Activated naive CD8-positive, alpha-beta T cell (primary cell): Measurements from ENCODE around the gene TCERG1L.
"Not testable (repeated sequence)": the region's sequence is repeated elsewhere in the genome, so short reads cannot be mapped to it uniquely, and the experiment has no call there.

Experiments used
- H3K27ac Mint-ChIP-seq: one replicate; pipeline ENCODE4 v1.8.0; 2021; ENCODE audit warnings: mixed read lengths
- H3K27me3 Mint-ChIP-seq: one replicate; pipeline ENCODE4 v1.8.0; 2021; ENCODE audit warnings: mixed read lengths
- H3K36me3 Mint-ChIP-seq: one replicate; pipeline ENCODE4 v1.8.0; 2021; ENCODE audit warnings: mixed read lengths
- H3K4me1 Mint-ChIP-seq: one replicate; pipeline ENCODE4 v1.8.0; 2021; ENCODE audit warnings: low read depth, mixed read lengths
- H3K4me3 Mint-ChIP-seq: one replicate; pipeline ENCODE4 v1.8.0; 2021; ENCODE audit warnings: mild to moderate bottlenecking, mixed read lengths
- H3K9me3 Mint-ChIP-seq: one replicate; pipeline ENCODE4 v1.8.0; 2021; ENCODE audit warnings: low read depth, mixed read lengths

TCERG1L gene

GRCh38 chr10:131080571-131080970 lies 230.9 kb downstream of the TCERG1L start:
- H3K4me1 Mint-ChIP-seq: peaks cover 32% of the 10 kb centered on the region

GRCh38 chr10:131079314-131079713 lies 232.2 kb downstream of the TCERG1L start:
- Mint-ChIP-seq H3K4me3 (no peak overlapping the region), H3K27ac (no peak overlapping the region), H3K36me3 (no peaks in the 10 kb centered on the region), H3K9me3 (no peaks in the 10 kb centered on the region), H3K4me1 (peaks cover 27% of the 10 kb centered on the region), H3K27me3 (no peaks in the 10 kb centered on the region)

More at GRCh38 chr10:131080571-131080970, 230.9 kb downstream of the TCERG1L start:
- Mint-ChIP-seq H3K4me3 (no peak overlapping the region), H3K9me3 (no peaks in the 10 kb centered on the region), H3K27me3 (no peaks in the 10 kb centered on the region), H3K27ac (peak overlapping the region; percentile 34), H3K36me3 (no peaks in the 10 kb centered on the region)

- not testable (repeated sequence) for H3K4me3 Mint-ChIP-seq, H3K9me3 Mint-ChIP-seq, H3K36me3 Mint-ChIP-seq, H3K27me3 Mint-ChIP-seq, H3K27ac Mint-ChIP-seq
- peaks cover 25% of the 10 kb centered on the region for H3K4me1 Mint-ChIP-seq
Observed at GRCh38 chr10:131078882-131079280, 232.6 kb downstream of the TCERG1L start.

- no peak overlapping the region for H3K27ac Mint-ChIP-seq
- H3K27me3 Mint-ChIP-seq: no peaks in the 10 kb centered on the region
- no peaks in the 10 kb centered on the region for H3K9me3 Mint-ChIP-seq
- H3K4me1 Mint-ChIP-seq: peaks cover 21% of the 10 kb centered on the region
- H3K4me3 Mint-ChIP-seq: no peak overlapping the region
- H3K36me3 Mint-ChIP-seq: no peaks in the 10 kb centered on the region
Observed at GRCh38 chr10:131078131-131078881, 233.2 kb downstream of the TCERG1L start.

GRCh38 chr10:131077724-131078123 lies 233.8 kb downstream of the TCERG1L start:
- peaks cover 15% of the 10 kb centered on the region for H3K4me1 Mint-ChIP-seq
- no peak overlapping the region for H3K27ac Mint-ChIP-seq
- H3K9me3 Mint-ChIP-seq: no peaks in the 10 kb centered on the region
- no peaks in the 10 kb centered on the region for H3K36me3 Mint-ChIP-seq
- no peaks in the 10 kb centered on the region for H3K27me3 Mint-ChIP-seq
- no peak overlapping the region for H3K4me3 Mint-ChIP-seq

GRCh38 chr10:131077031-131077430 lies 234.5 kb downstream of the TCERG1L start:
- no peaks in the 10 kb centered on the region for H3K27me3 Mint-ChIP-seq
- no peaks in the 10 kb centered on the region for H3K36me3 Mint-ChIP-seq
- peaks cover 13% of the 10 kb centered on the region for H3K4me1 Mint-ChIP-seq
- H3K27ac Mint-ChIP-seq: no peak overlapping the region
- no peaks in the 10 kb centered on the region for H3K9me3 Mint-ChIP-seq
- no peak overlapping the region for H3K4me3 Mint-ChIP-seq

- no peaks in the 10 kb centered on the region for H3K27me3 Mint-ChIP-seq
- no peak overlapping the region for H3K27ac Mint-ChIP-seq
- no peaks in the 10 kb centered on the region for H3K9me3 Mint-ChIP-seq
- no peak overlapping the region for H3K4me3 Mint-ChIP-seq
- H3K4me1 Mint-ChIP-seq: peaks cover 8% of the 10 kb centered on the region
- H3K36me3 Mint-ChIP-seq: no peaks in the 10 kb centered on the region
Observed at GRCh38 chr10:131076356-131076755, 235.2 kb downstream of the TCERG1L start.

- Mint-ChIP-seq H3K4me3 (no peak overlapping the region), H3K27ac (no peak overlapping the region), H3K27me3 (no peaks in the 10 kb centered on the region), H3K36me3 (no peaks in the 10 kb centered on the region), H3K4me1 (no peaks in the 10 kb centered on the region), H3K9me3 (no peaks in the 10 kb centered on the region)
Observed at GRCh38 chr10:131075218-131075770, 236.2 kb downstream of the TCERG1L start.

- Mint-ChIP-seq H3K36me3 (no peaks in the 10 kb centered on the region), H3K4me1 (no peaks in the 10 kb centered on the region), H3K4me3 (no peak overlapping the region), H3K27me3 (no peaks in the 10 kb centered on the region), H3K9me3 (no peaks in the 10 kb centered on the region), H3K27ac (no peak overlapping the region)
Observed at GRCh38 chr10:131074682-131075081, 236.8 kb downstream of the TCERG1L start.

- no peak overlapping the region for H3K4me3 Mint-ChIP-seq
- H3K27ac Mint-ChIP-seq: no peak overlapping the region
- H3K9me3 Mint-ChIP-seq: no peaks in the 10 kb centered on the region
- H3K4me1 Mint-ChIP-seq: no peaks in the 10 kb centered on the region
- no peaks in the 10 kb centered on the region for H3K27me3 Mint-ChIP-seq
- H3K36me3 Mint-ChIP-seq: no peaks in the 10 kb centered on the region
Observed at GRCh38 chr10:131073469-131074035, 238.0 kb downstream of the TCERG1L start.

GRCh38 chr10:131072651-131073468 lies 238.7 kb downstream of the TCERG1L start:
- no peaks in the 10 kb centered on the region for H3K9me3 Mint-ChIP-seq
- H3K4me1 Mint-ChIP-seq: no peaks in the 10 kb centered on the region
- H3K27me3 Mint-ChIP-seq: no peaks in the 10 kb centered on the region
- no peak overlapping the region for H3K27ac Mint-ChIP-seq
- H3K4me3 Mint-ChIP-seq: no peak overlapping the region
- no peaks in the 10 kb centered on the region for H3K36me3 Mint-ChIP-seq

GRCh38 chr10:131071721-131072120 lies 239.8 kb downstream of the TCERG1L start:
- H3K27me3 Mint-ChIP-seq: no peaks in the 10 kb centered on the region
- no peaks in the 10 kb centered on the region for H3K36me3 Mint-ChIP-seq
- no peaks in the 10 kb centered on the region for H3K4me1 Mint-ChIP-seq
- H3K4me3 Mint-ChIP-seq: no peak overlapping the region
- no peaks in the 10 kb centered on the region for H3K9me3 Mint-ChIP-seq
- no peak overlapping the region for H3K27ac Mint-ChIP-seq

- no peaks in the 10 kb centered on the region for H3K27me3 Mint-ChIP-seq
- no peak overlapping the region for H3K27ac Mint-ChIP-seq
- no peaks in the 10 kb centered on the region for H3K36me3 Mint-ChIP-seq
- no peak overlapping the region for H3K4me3 Mint-ChIP-seq
- no peaks in the 10 kb centered on the region for H3K9me3 Mint-ChIP-seq
- no peaks in the 10 kb centered on the region for H3K4me1 Mint-ChIP-seq
Observed at GRCh38 chr10:131070856-131071255, 240.7 kb downstream of the TCERG1L start.

- Mint-ChIP-seq H3K9me3 (no peaks in the 10 kb centered on the region), H3K4me3 (no peak overlapping the region), H3K36me3 (no peaks in the 10 kb centered on the region), H3K27me3 (no peaks in the 10 kb centered on the region), H3K27ac (no peak overlapping the region), H3K4me1 (no peaks in the 10 kb centered on the region)
Observed at GRCh38 chr10:131068760-131069159, 242.8 kb downstream of the TCERG1L start.

GRCh38 chr10:131068311-131068710 lies 243.2 kb downstream of the TCERG1L start:
- H3K27me3 Mint-ChIP-seq: no peaks in the 10 kb centered on the region
- H3K36me3 Mint-ChIP-seq: no peaks in the 10 kb centered on the region
- H3K4me3 Mint-ChIP-seq: no peak overlapping the region
- H3K27ac Mint-ChIP-seq: no peak overlapping the region
- no peaks in the 10 kb centered on the region for H3K4me1 Mint-ChIP-seq
- H3K9me3 Mint-ChIP-seq: no peaks in the 10 kb centered on the region
